GM18498 (cell line): ENCODE results near the gene HDAC10.
"Not testable (repeated sequence)": the region's sequence is repeated elsewhere in the genome, so short reads cannot be mapped to it uniquely, and the experiment has no call there.

Experiments
- ATAC-seq: cut with Tn5 transposase; IDR thresholded peaks from one replicate; pipeline ENCODE4 v1.9.1; 2021; ENCODE audit warnings: mild to moderate bottlenecking, moderate library complexity; ENCODE audit not compliant: unreplicated experiment

HDAC10 gene

GRCh38 chr22:50285568-50286229, 34.6 kb upstream of the HDAC10 start:
- ATAC-seq = no peak

GRCh38 chr22:50284479-50284878, 33.4 kb upstream of the HDAC10 start:
- ATAC-seq = no peak

GRCh38 chr22:50283821-50284220, 32.8 kb upstream of the HDAC10 start:
- no peak for ATAC-seq

GRCh38 chr22:50282361-50283155, 31.5 kb upstream of the HDAC10 start:
- ATAC-seq = no peak

GRCh38 chr22:50281957-50282356, 30.9 kb upstream of the HDAC10 start:
- no peak for ATAC-seq

- ATAC-seq = no peak
These were observed 30.3 kb upstream of the HDAC10 start for GRCh38 chr22:50281384-50281760.

GRCh38 chr22:50280708-50281383, 29.8 kb upstream of the HDAC10 start:
- ATAC-seq = no peak

GRCh38 chr22:50280022-50280707, 29.1 kb upstream of the HDAC10 start:
- ATAC-seq = no peak

- ATAC-seq = no peak
These were observed 28.0 kb upstream of the HDAC10 start for GRCh38 chr22:50278956-50279619.

GRCh38 chr22:50278461-50278860, 27.4 kb upstream of the HDAC10 start:
- ATAC-seq = no peak

- ATAC-seq = no peak
These were observed 26.7 kb upstream of the HDAC10 start for GRCh38 chr22:50277761-50278160.

GRCh38 chr22:50276143-50276542, 25.1 kb upstream of the HDAC10 start:
- peak; percentile 53 for ATAC-seq

GRCh38 chr22:50275181-50276055, 24.4 kb upstream of the HDAC10 start:
- ATAC-seq = no peak

GRCh38 chr22:50274771-50275170, 23.7 kb upstream of the HDAC10 start:
- ATAC-seq = no peak

GRCh38 chr22:50274311-50274710, 23.2 kb upstream of the HDAC10 start:
- ATAC-seq = no peak

- ATAC-seq = not testable (repeated sequence)
These were observed 22.7 kb upstream of the HDAC10 start for GRCh38 chr22:50273781-50274180.

- ATAC-seq = not testable (repeated sequence)
These were observed 22.3 kb upstream of the HDAC10 start for GRCh38 chr22:50273352-50273751.

- no peak for ATAC-seq
These were observed 21.2 kb upstream of the HDAC10 start for GRCh38 chr22:50272044-50272802.

GRCh38 chr22:50271519-50271970, 20.5 kb upstream of the HDAC10 start:
- no peak for ATAC-seq
